ENCODE data around the gene PLXNA1. TPM values are rescaled to one million over a fixed set of nuclear protein-coding genes. Genes with fewer than 3 reads are reported as not detected.

PLXNA1 gene
- total and polyA plus RNA-seq, 2 experiments from 2014 or later: 19.7 to 35.1 TPM

DNA sequence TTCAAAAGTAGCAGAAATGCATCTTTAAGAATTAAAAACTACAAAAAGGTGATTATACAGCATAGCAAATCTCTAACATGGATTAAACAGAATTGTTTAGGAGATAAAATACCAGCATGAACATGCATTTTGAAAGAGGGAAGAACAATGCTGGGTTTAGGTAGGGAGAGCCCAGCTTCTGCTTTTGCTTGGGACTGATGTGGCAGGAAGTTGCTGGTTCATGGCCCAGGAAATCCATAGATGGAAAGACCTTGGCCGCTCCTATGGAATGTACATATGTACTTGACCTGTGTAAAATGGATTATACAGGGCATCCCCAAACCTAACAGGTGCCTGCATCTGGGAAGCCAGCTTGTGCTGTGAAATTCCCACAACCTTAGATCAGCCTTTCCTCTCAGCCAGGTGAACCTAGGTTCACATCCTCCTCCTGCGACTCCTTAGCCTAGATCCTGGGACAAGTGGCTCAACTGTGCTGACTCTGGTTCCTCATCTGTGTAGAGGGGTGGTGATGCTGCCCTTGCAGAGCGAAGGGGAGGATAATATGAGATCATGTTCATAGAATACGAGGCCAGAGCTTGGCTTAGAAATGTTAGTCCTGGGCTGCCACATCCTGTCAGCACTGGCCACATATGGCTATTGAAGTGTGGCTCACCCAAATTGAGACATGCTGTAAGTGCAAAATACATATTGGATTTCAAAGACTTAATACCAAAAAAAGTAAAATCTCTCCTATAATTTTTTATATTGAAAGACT is 47.0 kb upstream of the PLXNA1 start:
- Histone ChIP-seq H3K27ac (no peak overlapping the region), H3K4me2 (no peak overlapping the region), H3K9me2 (replicated peaks; ENCODE audit: insufficient read depth) (no peaks in the 10 kb centered on the region), H3K4me1 (ENCODE audit: insufficient read depth) (no peaks in the 10 kb centered on the region), H4K20me1 (ENCODE audit: insufficient read depth, poor library complexity, severe bottlenecking) (no peaks in the 10 kb centered on the region), H3K36me3 (replicated peaks; ENCODE audit: insufficient read depth, low read depth) (no peaks in the 10 kb centered on the region), H3K27me3 (no peaks in the 10 kb centered on the region), H2AFZ (no peak overlapping the region), H3K4me3 (no peak overlapping the region), H3K79me2 (no peaks in the 10 kb centered on the region), H3K9me3 (ENCODE audit: low read depth) (no peaks in the 10 kb centered on the region)
- TF ChIP-seq EZH2 (IDR thresholded peaks at IDR 0.05; ENCODE audit: borderline replicate concordance): no peak
- TF ChIP-seq, protein P1, sequence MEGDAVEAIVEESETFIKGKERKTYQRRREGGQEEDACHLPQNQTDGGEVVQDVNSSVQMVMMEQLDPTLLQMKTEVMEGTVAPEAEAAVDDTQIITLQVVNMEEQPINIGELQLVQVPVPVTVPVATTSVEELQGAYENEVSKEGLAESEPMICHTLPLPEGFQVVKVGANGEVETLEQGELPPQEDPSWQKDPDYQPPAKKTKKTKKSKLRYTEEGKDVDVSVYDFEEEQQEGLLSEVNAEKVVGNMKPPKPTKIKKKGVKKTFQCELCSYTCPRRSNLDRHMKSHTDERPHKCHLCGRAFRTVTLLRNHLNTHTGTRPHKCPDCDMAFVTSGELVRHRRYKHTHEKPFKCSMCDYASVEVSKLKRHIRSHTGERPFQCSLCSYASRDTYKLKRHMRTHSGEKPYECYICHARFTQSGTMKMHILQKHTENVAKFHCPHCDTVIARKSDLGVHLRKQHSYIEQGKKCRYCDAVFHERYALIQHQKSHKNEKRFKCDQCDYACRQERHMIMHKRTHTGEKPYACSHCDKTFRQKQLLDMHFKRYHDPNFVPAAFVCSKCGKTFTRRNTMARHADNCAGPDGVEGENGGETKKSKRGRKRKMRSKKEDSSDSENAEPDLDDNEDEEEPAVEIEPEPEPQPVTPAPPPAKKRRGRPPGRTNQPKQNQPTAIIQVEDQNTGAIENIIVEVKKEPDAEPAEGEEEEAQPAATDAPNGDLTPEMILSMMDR (IDR thresholded peaks at IDR 0.05; ENCODE audit: poor library complexity): no peak
- 99% methylated on average over 4 of the region's 4 CpGs for WGBS (ENCODE audit: low lambda C conversion rate, missing lambda C conversion rate)
- DNase-seq (ENCODE audit: low spot score): no peak

DNA sequence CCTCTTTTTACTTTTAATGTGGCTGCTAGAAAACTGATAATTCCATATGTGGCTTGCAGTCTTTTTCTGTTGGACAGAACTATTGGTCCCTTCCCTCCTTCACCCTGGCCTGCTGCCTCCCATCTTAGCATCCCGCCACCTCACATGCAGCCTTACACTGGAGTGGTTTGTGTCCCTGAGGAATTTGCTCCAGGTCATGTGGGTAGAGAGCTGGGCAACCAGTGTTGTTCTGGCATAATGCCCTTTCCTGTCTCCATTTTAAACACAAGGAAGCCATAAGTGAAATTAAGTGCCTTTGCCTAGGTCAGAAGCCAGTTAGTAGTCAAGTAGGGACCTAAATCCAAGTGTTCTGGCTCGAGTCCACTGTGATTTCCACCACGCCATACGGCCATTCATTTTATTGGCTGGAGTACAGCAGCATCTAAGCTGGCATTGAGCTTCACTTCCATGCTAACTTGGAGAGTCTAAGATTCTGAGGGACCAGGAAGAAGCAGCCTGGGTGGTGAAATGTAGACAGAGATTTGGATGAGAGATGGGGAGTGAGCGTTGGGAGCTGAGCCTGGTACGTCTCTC is 46.0 kb upstream of the PLXNA1 start:
- Histone ChIP-seq H3K4me1 (ENCODE audit: insufficient read depth) (no peaks in the 10 kb centered on the region), H2AFZ (no peak overlapping the region), H3K9me3 (ENCODE audit: low read depth) (no peaks in the 10 kb centered on the region), H4K20me1 (ENCODE audit: insufficient read depth, poor library complexity, severe bottlenecking) (no peaks in the 10 kb centered on the region), H3K79me2 (no peaks in the 10 kb centered on the region), H3K4me2 (no peak overlapping the region), H3K4me3 (no peak overlapping the region), H3K27ac (no peak overlapping the region), H3K36me3 (replicated peaks; ENCODE audit: insufficient read depth, low read depth) (no peaks in the 10 kb centered on the region), H3K9me2 (replicated peaks; ENCODE audit: insufficient read depth) (no peaks in the 10 kb centered on the region), H3K27me3 (no peaks in the 10 kb centered on the region)
- 89% methylated on average over 6 of the region's 6 CpGs for WGBS (ENCODE audit: low lambda C conversion rate, missing lambda C conversion rate)
- TF ChIP-seq EZH2phosphoT487 (IDR thresholded peaks at IDR 0.05; ENCODE audit: low read depth, severe bottlenecking, unreplicated experiment): no peak
- TF ChIP-seq EZH2 (IDR thresholded peaks at IDR 0.05; ENCODE audit: borderline replicate concordance): no peak
- TF ChIP-seq, protein P1 (IDR thresholded peaks at IDR 0.05; ENCODE audit: poor library complexity): no peak
- DNase-seq (ENCODE audit: low spot score): no peak

DNA sequence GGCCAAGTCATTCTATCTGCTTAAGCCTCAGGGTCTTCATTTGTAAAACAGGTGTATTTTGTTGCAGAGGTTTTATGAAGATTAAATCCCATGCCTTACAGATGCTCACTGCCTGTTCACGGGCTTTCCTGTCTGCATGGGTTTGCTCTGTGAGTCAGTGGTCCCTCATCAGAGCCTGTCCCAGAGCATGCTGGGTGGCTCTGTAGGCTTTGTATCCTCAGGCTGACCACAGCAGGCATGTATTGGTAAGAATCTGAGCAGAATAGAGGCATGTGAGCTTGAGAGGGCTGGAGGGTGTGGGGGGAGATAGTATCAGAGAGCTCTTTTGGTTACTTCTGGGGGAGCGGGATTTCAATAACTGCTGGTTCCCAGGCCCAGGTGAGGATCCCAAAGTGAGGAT is 45.4 kb upstream of the PLXNA1 start:
- DNase-seq (ENCODE audit: low spot score): no peak
- H3K27ac ChIP-seq: no peak overlapping the region
- WGBS (ENCODE audit: low lambda C conversion rate, missing lambda C conversion rate): 94% methylated on average over 2 of the region's 2 CpGs
- no peaks in the 10 kb centered on the region for H3K9me2 ChIP-seq (replicated peaks; ENCODE audit: insufficient read depth)
- H3K4me1 ChIP-seq (ENCODE audit: insufficient read depth): no peaks in the 10 kb centered on the region
- H4K20me1 ChIP-seq (ENCODE audit: insufficient read depth, poor library complexity, severe bottlenecking): no peaks in the 10 kb centered on the region
- H3K4me2 ChIP-seq: no peak overlapping the region
- no peaks in the 10 kb centered on the region for H3K27me3 ChIP-seq
- no peaks in the 10 kb centered on the region for H3K79me2 ChIP-seq
- no peaks in the 10 kb centered on the region for H3K36me3 ChIP-seq (replicated peaks; ENCODE audit: insufficient read depth, low read depth)
- no peak overlapping the region for H2AFZ ChIP-seq
- no peaks in the 10 kb centered on the region for H3K9me3 ChIP-seq (ENCODE audit: low read depth)
- H3K4me3 ChIP-seq: no peak overlapping the region
- TF ChIP-seq EZH2phosphoT487 (IDR thresholded peaks at IDR 0.05; ENCODE audit: low read depth, severe bottlenecking, unreplicated experiment) (no peak), EZH2 (IDR thresholded peaks at IDR 0.05; ENCODE audit: borderline replicate concordance) (no peak)
- TF ChIP-seq, protein P1 (IDR thresholded peaks at IDR 0.05; ENCODE audit: poor library complexity): no peak
